AG09309 (cell line): Measurements from ENCODE around the gene HM13.
"Not testable (repeated sequence)": the region's sequence is repeated elsewhere in the genome, so short reads cannot be mapped to it uniquely, and the experiment has no call there.

ENCODE experiments used
- DNase-seq: peaks from one replicate; pipeline ENCODE4 v3.0.0-alpha.2; 2010; ENCODE audit warnings: low read depth
- H3K4me3 ChIP-seq: 2 replicates; pipeline ENCODE4 v1.5.1; 2011; ENCODE audit warnings: mild to moderate bottlenecking, low read depth, low read length, moderate library complexity; ENCODE audit not compliant: control insufficient read depth
- CTCF ChIP-seq: IDR thresholded peaks from 2 replicates; pipeline ENCODE4 v1.5.1; 2011; ENCODE audit warnings: mild to moderate bottlenecking, low read depth, low read length, inconsistent platforms; ENCODE audit not compliant: insufficient read depth, control insufficient read depth; ENCODE audit errors: missing control alignments

Gene HM13, protein sequence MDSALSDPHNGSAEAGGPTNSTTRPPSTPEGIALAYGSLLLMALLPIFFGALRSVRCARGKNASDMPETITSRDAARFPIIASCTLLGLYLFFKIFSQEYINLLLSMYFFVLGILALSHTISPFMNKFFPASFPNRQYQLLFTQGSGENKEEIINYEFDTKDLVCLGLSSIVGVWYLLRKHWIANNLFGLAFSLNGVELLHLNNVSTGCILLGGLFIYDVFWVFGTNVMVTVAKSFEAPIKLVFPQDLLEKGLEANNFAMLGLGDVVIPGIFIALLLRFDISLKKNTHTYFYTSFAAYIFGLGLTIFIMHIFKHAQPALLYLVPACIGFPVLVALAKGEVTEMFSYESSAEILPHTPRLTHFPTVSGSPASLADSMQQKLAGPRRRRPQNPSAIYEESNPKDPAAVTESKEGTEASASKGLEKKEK

GRCh38 chr20:31514154-31515071 lies at the start of gene HM13:
Gene HM13, plus strand, starts transcription at chr20:31514442. Its CDS starts 110 bp downstream, at chr20:31514552.
- DNase-seq, result peak; percentile 78
- peak; percentile 74 for TF ChIP-seq CTCF
- H3K4me3 ChIP-seq, result peak within 1 kb of the TSS; percentile 70

- not testable (repeated sequence) for H3K4me3 ChIP-seq, DNase-seq
Observed at GRCh38 chr20:31470946-31471345, 43.3 kb upstream of the HM13 start.

DNA sequence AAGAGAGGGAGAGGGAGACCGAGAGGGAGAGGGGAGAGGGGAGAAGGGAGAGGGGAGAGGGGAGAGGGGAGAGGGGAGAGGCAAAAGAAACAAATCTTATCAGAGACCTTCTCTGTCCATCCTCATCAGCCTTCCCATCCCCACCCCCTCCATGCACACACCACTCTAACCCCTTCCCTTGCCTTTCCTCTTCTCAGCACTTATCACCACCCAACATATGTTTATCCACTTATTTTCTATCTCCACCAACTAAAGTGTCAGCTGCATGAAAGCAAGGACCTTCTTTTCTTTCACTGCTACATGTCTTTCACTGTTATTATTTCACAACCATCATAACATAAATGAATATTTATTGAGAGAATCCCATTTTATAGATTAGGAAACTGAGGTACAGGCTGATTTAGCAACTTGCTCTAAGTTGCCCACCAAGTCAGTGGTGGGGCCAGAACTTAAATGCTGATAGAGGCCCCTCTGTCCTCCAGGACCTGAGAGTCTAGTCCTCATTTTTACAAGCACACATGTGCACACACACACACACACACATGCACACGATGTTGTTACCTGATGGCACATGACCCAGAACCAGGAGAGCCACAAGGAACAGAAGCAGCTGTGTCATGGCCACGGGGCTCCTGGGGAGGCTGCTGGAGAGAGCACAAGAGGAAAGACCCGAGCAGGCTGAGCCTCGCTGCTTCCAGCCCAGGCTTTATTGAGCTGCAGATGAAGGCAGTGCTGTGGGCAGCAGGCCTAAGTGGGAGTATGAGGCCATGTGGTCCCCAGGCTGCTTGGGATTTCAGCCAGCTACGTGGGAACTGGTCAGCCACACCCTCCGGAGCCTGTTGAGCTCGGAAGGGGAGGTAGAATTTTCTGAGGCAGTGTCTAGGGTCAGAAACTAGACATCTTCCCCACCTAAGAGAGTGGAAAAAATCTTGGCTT lies 41.6 kb upstream of the HM13 start:
- TF ChIP-seq CTCF, result no peak
- H3K4me3 ChIP-seq, result no peak overlapping the region
- DNase-seq, result no peak

- H3K4me3 ChIP-seq, result no peak overlapping the region
- DNase-seq, result no peak
- TF ChIP-seq CTCF, result no peak
Observed at GRCh38 chr20:31473331-31474096, 40.7 kb upstream of the HM13 start.

DNA sequence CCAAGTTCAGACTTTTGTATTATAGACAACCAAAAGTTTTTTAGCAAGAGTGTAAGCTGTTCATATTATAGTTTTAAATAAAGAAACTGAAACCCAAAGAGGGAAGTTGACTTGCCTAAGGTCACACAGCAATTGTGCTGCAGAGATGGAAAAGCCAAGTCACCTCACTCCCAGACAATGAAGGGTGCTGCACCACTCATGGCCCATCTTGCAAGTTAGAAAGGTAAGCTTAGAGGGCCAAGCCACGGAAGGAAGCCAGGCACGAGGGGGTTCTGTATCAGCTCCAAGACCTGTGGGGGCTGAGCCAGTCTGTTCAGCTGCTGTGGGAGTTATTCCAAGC lies 40.2 kb upstream of the HM13 start:
- no peak for TF ChIP-seq CTCF
- H3K4me3 ChIP-seq, result no peak overlapping the region
- DNase-seq, result no peak

DNA sequence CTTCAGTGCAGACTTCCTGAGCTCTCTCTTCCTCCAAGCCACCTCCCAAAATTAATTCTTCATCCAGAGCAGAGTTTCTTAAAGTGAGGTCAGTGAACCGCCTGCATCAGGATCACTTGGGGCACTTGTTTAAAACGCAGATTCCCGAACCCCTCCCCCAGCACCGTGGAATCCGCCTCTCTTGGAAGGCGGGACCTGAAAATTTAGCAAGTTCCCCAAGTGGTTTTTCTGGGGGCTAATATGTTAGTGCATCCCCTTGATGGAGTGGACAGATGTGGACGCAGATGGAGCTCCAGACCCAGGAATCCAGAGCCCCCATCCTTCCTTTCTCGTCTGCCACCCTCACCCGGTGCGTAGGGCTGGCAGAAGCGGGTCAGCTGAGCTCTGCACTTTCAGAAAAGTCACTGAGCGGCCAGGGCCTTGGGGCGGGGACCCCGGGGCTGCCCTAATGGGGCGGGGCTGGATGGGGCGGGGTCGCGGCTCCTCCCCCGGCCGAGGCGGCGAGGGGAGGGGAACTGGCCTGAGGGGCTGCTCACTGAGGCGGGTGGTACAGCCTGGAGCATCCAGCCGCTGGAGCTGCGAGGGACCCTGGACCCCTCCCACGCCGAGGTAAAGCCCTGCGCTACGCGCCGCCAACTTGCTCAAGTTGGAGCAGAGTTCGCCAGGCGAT lies 39.3 kb upstream of the HM13 start, which contains the start of the genes DEFB124 and REM1:
Gene DEFB124, minus strand, starts transcription at position 370 of the 670 bp plus-strand sequence. CDS start 2,114 bp downstream, outside the sequence.
Gene REM1, plus strand, starts transcription at position 531 of the 670 bp plus-strand sequence. CDS start 1,158 bp downstream, outside the sequence.
- no peak for DNase-seq
- no peak for TF ChIP-seq CTCF
- H3K4me3 ChIP-seq, result no peak within 1 kb of the TSS
